HG02763 (cell line): ENCODE data around the gene TLL2.

ENCODE experiments used
- ATAC-seq: cut with Tn5 transposase; IDR thresholded peaks from one replicate; pipeline ENCODE4 v1.9.1; 2021; ENCODE audit warnings: mild to moderate bottlenecking, moderate library complexity; ENCODE audit not compliant: unreplicated experiment

TLL2 gene

DNA sequence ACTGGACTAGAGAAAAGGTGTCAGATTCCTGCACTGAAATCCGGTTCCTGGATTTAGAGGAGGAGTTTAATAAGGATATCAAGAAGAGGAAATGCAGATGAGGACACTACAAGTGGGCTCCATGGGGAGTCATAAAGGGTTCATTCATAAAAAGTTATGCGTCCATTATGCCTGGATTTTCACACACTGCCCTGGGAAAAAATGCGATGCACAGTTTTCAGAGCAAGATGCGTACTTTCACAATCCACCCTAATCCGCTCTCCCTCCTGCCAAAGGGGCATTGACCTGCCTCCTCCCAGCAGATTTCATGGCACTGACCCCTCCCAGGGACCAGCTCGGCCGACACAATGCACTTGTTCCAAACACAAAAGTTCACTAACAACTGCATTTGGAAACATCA, 112.7 kb downstream of the TLL2 start:
- no peak for ATAC-seq

- ATAC-seq = no peak
These were observed 113.3 kb downstream of the TLL2 start for GRCh38 chr10:96400465-96400864.

- no peak for ATAC-seq
These were observed 115.8 kb downstream of the TLL2 start for GRCh38 chr10:96397902-96398301.

GRCh38 chr10:96395931-96396877, 117.5 kb downstream of the TLL2 start:
- no peak for ATAC-seq

DNA sequence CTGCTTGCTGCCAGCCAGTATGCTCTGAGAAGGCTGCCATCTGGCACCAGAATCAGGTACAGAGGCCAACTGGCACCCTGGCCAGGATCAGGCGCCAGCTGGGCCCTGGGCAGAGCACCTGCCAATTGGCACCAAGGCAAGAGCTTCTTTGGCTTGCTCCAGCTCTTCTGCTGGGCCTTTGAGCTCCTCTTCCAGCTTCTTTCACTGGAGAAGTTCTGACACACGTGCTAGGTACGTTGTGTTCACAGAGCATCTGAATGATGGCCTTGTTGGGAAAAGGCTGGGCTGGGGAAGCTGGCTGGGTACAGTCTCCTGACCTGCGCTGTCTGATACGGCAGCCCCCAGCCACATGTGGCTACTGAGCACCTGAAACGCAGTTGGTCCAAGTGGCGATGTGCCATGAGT, 123.3 kb downstream of the TLL2 start:
- ATAC-seq = no peak

- ATAC-seq = no peak
These were observed 123.9 kb downstream of the TLL2 start for GRCh38 chr10:96389785-96390184.

GRCh38 chr10:96387601-96388000, 126.1 kb downstream of the TLL2 start:
- no peak for ATAC-seq

- ATAC-seq = no peak
These were observed 126.6 kb downstream of the TLL2 start for GRCh38 chr10:96387161-96387560.

- ATAC-seq = no peak
These were observed 129.2 kb downstream of the TLL2 start for GRCh38 chr10:96384506-96384905.

DNA sequence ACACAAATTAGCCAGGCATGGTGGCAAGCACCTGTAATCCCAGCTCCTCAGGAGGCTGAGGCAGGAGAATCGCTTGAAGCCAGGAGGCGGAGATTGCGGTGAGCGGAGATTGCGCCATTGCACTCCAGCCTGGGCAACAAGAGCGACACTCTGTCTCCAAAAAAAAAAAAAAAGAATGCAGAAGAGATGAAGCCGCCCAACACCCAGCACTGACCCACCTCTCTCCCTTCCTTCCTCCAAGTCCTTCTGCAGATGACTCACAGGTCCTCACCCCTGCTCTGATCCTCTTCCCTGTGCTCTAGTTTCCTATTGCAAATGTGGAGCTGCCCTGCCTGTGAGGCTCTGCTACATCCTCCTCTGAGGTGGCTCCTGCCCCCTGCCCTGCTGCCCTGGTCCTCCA, 132.9 kb downstream of the TLL2 start:
- ATAC-seq = no peak

DNA sequence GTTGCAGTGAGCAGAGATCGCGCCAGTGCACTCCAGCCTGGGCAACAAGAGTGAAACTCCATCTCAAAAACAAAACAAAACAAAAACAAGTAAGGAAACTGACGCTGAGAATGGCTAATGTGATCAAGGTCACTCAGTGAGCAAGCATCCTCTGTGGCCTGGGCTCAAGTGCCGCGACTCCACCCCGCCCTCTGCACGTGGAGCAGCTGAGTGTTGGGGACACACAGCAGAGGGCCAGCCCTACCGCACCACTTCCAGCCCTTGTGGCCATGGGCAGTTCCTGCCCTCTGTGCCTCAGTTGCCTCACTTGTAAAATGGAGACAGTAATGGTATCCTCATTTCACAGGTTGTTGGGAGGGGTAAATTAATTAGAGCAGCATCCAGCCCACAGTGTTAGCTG, 134.0 kb downstream of the TLL2 start:
- ATAC-seq = no peak

- no peak for ATAC-seq
These were observed 135.0 kb downstream of the TLL2 start for GRCh38 chr10:96378741-96379140.

DNA sequence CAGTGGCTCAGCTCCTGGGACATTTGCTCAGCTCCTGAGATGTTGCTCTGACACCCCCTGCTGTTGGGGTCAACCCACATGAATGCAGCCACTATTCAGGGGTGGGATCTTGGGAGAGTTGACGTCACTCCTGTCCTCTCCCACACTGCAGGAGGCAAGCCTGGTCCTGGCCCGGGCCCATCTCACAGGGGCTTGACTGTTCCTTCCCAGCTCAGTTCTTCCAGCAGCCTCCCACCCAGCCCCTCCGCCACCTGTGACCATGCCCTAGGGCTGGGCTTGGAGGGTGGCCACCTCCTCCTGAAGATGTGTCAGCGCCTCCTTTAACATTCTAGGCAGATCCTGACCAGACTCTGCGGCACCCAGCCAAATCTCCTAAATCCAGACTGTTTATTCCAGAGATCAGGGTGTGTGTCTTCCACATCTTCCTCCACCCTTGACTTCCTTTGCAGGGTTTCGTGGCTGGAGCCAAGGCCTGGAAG, 135.9 kb downstream of the TLL2 start:
- no peak for ATAC-seq

DNA sequence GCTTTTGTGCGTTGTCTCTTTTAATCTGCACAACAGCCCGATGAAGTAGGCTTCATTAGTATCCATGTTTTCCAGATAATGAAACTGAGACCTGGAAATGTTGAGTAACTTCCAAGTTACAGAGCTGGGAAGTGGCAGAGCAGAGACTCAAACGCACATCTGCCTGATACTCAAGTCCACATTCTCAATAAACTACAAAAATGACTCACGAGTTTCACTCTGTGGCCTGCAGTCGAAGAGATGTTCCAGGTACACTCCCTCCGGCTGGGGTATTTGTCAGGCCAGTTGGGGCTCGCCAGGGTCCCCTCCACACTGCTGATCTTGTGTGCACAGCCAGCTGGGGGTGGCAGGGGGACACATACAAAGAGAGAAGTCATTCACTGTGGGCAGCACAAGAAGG, 137.2 kb downstream of the TLL2 start:
- no peak for ATAC-seq

DNA sequence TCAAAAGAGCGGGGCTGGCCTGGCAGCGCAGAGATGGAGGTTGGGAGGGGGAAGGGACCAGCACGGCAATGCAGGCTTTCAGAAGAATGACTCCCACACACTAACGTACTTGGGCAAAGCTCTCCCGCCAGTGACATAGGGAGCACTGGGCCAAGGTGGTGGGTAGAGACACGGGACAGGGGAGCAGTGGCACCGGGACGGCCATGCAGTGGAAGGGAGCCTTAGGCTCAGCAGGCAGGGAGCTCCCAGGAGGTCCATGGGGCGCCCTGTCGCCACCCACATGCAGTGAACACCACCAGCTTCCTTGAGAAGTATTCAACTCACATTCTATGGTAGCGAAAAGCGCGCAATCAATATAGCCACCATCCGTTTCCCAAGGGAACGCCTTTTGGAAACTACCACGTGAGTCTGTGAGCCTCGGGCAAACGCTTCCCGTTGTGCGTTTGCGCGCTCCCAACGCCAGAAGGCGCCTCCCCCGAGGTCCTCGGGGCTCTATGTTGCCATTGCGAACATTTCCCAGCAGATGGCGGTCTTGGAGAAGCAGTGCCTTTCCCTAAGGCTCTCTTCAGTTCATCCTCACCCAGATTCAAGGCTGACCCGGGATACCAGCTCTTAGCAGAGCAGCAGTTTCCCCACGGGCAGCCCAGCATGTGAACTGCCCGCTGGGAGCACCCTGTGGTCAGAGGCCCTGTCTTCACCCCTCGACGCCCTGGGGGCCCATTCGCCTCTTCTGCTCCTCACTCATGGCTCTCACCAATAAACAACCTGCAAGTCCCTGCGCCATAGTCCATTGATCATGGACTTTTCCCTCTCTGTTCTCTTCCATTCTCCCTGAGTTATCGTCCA, 138.5 kb downstream of the TLL2 start:
- peak; percentile 69 for ATAC-seq

GRCh38 chr10:96374639-96374984, 139.1 kb downstream of the TLL2 start:
- no peak for ATAC-seq

- ATAC-seq = no peak
These were observed 139.7 kb downstream of the TLL2 start for GRCh38 chr10:96374004-96374403.

GRCh38 chr10:96371356-96371755, 142.4 kb downstream of the TLL2 start:
- ATAC-seq = no peak

DNA sequence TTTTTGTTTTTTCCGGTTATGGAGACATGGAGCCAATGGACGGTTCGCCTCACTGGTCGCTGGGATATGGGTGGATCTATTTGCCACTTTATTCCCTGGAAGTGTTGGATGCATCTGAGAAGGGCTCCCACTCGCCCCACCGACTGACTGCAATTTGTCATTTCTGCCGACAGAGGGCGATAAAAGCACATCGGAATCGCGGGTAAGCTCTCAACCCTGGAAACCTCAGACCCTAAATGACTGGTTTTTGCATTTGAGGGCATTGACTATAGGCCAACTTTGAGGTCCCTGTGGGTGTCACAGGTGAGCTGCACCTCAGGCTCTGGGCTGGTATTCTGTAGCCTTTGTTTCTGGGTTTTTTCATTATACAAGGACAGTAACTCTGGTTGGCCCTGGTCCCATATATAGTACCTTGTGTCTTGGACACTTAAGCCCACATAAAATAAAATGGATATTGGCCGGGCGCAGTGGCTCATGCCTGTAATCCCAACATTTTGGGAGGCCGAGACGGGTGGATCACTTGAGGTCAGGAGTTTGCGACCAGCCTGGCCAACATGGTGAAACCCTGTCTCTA, 143.1 kb downstream of the TLL2 start:
- ATAC-seq = no peak

DNA sequence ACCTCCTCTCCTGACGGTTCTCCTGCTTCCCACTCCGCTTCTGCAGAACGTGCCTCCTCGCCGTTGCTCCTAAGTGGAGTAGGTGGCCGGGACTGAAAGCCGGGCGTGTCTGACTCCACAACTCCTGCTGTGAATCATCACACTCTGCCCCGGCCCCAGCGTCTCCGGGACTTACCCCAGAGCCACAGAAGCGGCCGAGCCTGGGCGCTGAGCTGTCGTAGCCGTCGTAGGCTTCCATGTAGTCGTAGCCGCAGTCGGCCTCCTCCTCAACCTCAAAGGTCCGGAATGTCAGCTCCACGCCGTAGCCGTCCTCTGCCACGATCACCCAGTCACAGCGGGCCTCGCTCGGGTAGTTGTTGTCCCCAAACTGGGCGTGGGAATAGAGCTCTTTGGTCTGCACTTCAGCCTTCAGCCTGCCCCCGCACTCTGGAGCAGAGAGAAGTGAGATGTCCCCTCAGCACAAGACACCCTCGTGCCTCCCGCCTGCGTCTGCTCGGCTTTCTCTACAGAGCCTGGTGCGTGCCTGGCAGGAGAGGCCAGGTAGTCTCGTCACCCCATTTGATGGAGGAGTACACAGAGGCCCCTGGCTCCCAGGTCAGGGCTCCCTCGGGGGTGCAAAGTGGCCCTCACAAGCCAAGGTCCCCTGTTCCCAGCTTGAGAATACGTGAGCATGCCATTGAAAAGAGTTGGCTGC, 143.7 kb downstream of the TLL2 start:
- no peak for ATAC-seq

DNA sequence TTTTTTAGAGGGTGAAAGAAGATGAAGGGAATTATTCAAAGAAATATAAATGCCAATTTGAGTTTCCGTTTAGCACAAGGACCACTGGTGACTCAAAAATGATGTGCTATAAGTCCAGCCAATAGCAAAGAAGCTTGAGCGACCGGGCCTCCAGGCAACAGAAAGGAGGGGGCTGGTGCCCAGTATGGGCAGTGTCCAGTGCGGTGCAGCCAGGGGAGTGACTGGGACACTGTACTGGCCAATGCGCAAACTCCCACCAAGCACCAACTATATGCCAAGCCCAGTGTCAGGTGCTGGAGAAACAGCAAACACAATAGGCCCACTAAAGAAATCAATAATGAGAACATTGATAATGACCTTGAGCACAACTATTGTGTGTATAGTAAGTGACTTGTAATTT, 144.8 kb downstream of the TLL2 start:
- ATAC-seq = no peak
